HG02938 (cell line): Measurements from ENCODE around the gene PLGLB1.
"Not testable (repeated sequence)": the region's sequence is repeated elsewhere in the genome, so short reads cannot be mapped to it uniquely, and the experiment has no call there.

Experiments used
- ATAC-seq: cut with Tn5 transposase; IDR thresholded peaks from one replicate; pipeline ENCODE4 v1.9.1; 2021; ENCODE audit warnings: mild to moderate bottlenecking, moderate library complexity; ENCODE audit not compliant: unreplicated experiment

PLGLB1 gene

DNA sequence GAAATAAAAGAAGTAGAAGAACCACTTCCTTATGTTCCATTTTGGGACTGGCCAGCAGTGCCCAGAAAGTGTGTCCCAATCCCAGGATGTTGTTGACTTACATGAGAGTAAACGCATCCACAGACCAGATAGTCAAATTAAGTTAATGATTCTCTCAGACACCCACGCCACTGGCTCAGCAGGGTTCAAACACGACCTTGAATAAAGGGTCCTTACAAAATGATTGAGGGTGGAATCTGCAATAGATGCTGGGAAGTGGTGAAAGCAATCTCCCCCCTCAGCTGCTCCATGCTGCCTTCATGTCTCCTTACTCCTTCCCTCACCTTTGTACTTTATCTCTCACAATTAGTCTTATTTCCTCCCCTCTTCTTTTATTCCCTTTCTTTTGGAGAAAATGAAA, at the start of gene PLGLB1:
PLGLB1 (minus strand) TSS at position 101 of the 400 bp plus-strand sequence; CDS start at position 40, 61 bp downstream.
- ATAC-seq = not testable (repeated sequence)

DNA sequence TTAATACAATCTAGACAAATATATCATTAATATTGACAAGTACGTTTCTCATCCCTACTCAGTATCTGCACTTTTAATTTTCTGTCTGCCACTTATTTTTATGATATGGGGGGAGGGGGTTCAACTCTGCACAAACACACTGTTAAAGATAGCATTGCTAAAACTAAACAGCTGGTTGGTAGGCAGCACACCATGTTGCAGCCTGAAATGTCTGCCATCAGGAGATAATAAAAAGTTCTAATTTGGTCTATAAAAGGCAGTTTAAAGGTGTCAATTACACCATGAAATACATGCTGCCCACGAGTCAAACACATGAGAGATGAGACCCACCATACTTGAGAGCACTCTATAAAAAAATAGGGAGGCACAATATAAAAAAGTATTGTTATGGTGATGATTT, 42.7 kb upstream of the PLGLB1 start:
- not testable (repeated sequence) for ATAC-seq

DNA sequence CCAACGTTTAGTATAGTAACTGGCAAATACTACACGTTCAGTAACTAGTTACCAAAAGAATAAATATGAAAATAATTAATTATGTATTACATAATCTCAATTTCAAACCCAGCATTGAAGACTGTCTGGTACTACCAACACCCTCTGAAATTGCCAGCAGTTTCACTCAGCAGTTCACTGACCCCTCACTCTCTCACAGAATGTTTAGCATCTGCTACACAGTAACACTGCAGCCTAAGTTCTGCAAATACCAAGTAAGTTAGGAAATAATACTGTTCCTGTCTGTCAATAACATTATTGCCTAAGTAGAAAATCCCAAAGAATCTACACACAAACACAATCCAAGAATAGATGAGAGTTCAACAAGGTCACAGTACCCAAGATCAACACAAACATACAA, 41.8 kb upstream of the PLGLB1 start:
- ATAC-seq = not testable (repeated sequence)

DNA sequence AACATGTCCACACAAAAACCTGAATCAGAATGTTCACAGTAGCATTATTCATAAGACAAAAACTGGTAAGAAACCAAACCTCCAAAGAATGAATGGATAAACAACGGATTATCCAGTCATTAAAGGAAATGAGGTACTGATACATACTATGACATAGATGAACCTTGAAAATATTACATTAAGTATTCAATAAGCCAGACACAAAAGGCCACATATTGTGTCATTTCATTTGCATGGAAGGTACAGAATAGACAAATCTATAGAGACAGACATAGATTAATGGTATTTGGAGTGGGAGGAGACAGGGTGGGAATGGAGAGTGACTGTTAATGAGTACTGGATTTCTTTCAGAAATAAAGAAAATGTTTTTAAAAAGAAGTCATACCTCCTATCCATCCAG, 39.9 kb upstream of the PLGLB1 start:
- not testable (repeated sequence) for ATAC-seq

DNA sequence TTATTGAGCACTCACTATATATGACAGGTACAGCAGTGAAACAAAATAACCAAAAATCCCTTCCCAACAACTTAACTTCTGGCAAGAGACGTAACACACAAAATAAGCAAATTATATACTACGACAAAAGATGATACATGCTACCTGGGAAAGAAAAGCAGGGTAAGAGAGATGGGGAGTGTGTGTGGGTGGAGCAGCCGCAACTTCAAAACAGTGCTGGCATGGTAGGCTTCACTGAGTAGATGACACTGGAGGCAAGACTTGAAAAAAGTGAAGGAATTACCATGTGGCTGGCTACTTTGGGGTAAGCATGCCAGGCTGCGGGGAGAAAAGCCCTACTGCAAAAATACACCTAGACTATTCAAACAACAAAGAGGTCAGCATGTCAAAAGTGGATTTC, 36.0 kb upstream of the PLGLB1 start:
- ATAC-seq = not testable (repeated sequence)

DNA sequence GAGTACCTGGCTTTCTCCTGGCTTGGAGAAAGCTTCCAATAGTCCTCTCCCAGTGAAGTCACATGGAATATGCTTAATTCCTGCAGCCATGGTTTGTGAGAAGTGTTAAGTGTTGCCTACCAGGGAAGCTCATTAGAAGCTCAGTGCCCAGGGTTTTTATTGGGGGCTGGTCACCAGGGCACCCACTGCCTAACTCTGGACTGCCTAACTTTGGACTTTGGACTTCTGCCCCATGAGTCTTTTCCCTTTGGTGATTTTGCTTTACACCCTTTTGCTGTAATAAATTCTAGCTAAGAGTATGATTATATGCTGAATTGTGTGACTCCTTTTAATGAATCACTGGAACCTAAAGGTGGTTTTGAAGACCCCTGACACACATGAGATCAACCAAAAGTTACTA, 35.2 kb upstream of the PLGLB1 start:
- ATAC-seq = not testable (repeated sequence)

DNA sequence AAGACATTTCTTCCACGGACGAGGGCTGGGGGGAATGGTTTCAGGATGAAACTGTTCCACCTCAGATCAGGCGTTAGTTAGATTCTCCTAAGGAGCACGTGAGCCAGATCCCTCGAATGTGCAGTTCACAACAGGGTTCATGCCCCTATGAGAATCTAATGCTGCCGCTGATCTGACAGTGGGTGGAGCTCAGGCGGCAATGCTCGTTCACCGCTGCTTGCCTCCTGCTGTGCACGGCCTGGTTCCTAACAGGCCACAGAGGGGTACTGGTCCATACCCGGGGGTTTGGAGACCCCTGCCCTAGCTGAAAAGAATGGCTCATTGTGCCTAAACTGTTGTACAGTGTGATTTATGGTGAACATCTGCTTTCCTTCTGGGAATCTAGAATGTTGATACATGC, 34.8 kb upstream of the PLGLB1 start:
- not testable (repeated sequence) for ATAC-seq

DNA sequence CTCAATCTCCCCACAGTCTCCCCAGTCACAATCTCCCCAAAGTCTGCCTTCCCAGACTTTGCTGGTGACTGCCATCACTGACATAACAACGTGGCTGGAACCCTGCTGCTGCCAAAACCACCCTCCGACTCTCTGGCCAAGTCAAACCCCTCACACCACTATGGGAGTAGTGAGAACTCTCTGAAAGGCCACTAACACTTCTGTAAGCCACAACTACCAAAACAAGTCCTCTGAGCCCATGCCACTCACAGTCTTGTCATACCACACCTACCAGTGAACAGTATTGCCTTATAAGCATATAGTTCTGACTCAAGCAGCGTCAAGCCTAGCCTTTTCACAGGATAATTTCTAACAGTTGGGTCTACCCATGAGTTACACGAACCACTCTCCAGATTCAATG, 32.7 kb upstream of the PLGLB1 start:
- not testable (repeated sequence) for ATAC-seq

DNA sequence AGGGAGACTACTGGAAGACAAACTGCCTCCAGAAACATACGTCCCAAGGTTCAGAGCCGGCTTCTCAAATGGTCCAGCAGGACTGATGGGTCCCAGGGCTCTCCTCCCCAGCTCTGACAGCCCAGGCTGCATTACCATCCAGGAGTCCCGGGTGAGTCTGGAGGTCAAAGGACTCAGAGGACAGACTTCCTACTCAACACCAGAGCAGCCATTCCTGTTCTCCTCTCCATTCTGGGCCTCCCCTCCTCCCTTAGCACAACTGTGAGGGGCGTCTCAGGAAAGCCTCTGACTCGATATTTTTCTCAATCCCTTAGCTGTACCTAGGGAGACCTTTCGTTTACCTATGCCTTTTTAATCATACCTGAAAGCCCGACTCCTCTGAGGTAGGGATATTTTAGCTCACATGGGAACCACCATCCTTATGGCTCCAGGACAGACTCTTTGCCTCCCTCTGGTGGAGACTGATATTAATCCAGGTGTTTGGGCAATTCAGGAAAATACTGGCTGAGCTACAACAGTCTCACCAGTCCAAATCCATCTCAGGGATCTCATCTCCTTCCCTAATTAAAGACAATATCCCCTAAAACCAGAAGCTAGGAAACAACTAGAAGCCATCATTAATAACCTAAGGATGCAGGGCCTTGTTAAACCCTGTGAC, 19.8 kb upstream of the PLGLB1 start:
- ATAC-seq = not testable (repeated sequence)

DNA sequence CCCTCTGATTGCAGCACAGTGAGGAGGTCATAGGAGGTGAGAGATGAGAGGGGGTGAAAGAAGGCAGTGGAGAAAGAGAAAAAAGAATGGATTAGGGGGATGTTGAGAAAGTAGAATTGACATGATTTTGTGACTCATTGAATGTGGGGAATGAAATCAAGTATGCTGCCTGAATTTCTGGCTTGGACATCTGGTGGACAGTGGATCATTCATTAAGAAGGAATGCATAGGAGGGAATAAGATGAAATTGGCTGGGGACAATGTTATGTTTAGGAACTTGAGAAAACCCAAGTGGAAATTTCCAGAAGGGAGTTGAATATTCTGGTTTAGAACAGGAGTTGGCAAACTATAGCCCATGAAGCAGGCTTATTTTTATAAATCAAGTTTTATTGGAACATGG, 7.0 kb upstream of the PLGLB1 start:
- ATAC-seq = not testable (repeated sequence)

DNA sequence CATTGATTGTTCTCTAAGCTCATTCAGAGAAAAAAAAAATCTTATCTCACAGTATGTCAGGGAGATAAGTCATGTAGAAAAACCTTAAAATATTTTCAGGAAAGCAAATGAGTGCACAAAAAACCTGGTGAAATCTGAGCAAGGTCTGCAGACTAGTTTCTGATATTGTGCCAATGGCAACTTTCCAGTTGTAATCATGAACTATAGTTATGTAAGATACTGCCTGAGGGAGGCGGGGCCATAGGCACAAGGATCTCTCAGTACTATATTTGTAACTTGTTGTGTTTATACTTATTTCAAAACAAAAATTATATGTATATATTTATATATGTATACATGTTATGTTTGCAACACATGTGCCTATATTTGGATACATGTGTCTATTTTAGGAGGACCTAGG, 5.2 kb upstream of the PLGLB1 start:
- ATAC-seq = not testable (repeated sequence)

DNA sequence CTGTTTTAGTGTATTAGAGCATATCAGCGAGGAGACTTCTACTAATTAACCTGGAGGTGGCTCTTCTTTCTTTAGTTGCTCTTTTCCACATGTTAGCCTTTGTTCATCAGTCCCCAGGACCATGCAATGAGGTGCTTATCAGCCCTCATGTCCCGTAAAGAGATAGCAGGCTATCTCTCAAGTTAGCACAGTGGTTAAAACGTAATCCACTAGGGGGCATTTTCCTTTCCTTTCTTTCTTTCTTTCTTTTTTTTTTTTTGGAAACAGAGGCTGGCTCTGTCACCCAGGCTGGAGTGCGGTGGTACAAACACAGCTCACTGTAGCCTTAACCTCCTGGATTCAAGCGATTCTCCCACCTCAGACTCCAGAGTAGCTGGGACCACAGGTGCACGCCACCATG, 4.3 kb upstream of the PLGLB1 start:
- ATAC-seq = not testable (repeated sequence)

DNA sequence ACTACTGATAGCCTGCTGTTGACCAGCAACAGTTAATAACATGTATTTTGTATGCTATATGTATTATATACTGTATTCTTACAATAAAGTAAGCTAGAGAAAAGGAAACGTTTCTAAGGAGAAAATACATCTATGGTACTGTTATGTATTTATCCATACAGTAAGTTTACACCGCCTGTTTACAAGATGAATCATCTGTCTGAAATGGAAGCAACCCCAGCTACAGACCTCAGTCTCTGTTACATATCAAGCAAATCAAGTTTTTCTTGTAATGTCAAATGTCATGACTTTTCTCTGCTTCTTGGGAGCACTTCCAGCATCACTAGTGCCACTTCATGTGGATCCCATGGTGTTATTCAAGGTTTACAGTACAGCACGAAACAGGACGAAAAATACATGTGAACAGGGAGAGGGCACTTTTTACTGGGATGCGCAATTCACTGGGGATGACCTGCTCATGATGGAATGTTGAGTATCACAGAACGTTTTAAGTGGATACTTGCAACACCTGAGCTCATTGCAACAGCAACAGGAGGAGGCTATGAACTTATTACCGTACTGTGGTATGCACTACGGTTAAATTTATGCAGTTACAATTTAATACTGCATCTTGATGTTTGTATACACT, 2.5 kb upstream of the PLGLB1 start:
- ATAC-seq = not testable (repeated sequence)

DNA sequence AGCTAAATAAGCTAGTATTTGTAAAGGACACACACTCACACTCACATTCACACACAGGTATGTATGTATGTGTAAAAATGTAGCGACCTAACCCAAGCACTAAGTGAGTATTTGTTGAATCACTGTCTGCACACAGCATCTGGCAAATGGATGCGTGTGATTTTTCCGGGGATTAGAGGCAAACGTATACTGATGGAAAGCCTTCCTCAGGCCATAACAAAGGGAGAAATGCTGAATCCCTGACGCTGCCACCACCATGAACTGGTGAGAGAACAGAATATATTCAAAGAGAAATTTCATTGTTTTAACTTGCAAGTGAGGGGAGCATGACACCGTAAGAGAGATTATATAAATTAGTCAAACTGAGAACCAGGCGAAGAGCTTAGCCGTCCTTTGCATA, 601 bp downstream of the PLGLB1 start:
- ATAC-seq = not testable (repeated sequence)

DNA sequence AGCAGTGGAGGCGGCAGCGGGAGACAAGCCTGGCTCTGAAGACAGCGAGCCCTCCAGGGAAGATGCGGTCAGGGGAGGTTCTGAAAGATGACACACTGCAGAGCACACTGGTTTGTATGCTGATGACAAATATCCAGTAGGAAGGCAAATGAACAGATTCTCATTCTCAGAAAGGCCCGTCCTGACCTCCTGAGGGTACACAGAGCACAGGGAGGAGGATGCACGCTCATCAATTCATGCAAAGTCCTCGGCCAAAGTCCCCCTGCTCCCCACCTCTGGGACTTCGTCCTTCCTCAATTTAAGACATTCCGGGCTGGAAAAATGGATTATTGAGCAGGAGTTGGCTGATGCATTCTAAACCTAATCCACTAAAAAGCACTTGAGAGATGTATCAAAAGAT, 2.6 kb downstream of the PLGLB1 start:
- not testable (repeated sequence) for ATAC-seq

DNA sequence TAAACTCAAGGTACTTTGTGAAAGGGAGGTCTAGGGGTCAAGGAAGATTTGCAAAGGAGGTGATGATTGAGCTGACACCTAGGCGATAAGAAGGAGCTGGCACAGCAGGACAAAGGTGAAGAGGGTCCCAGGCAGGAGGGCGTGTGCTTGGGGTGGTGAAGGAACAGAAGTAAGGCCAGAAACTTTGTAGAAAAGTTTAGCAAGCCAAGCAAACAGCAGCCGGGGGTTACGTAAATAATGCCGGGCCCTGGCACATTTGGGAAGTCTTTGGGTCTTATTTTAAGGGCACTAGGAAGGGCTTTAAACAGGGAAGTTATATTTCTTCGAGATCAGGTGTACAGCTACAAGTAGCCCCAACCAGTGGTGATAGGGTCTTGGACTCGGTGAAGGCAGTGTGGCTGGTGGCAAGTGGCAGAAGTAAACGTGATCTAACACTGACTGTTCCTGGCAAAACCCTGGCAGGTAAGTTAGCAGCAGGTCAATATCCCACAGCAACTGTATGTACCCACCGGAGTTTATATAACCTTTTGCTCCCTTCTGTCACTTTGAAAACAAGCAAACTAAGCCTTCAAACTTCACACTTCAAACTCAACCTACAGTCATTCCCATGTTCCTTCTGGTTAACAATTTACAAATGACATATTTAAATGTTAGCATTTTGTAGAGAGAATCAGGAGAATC, 7.0 kb downstream of the PLGLB1 start:
- not testable (repeated sequence) for ATAC-seq

DNA sequence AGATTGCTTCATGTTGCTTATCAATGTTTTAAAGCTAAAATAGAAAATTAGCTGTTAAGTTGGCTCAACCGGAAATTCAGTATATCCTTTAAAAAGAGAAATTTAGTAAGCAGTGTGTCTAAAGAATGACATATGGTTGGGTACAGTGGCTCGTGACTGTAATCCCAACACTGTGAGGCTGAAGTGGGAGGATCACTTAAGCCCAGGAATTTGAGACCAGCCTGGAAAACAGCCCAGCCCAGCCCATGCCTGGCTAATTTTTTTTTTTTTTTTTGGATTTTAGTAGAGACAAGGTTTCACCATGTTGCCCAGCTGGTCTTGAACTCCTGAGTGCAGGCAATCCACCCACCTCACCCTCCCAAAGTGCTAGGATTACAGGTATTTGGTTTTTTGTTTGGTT, 17.2 kb downstream of the PLGLB1 start:
- ATAC-seq = not testable (repeated sequence)
